Activated CD8-positive, alpha-beta memory T cell treated with anti-CD3 and anti-CD28 coated beads, Interleukin-2, amount 50 U/mL, for 24 hours (primary cell): ENCODE measurements around the gene STMND1.
"Not testable (repeated sequence)": the region's sequence is repeated elsewhere in the genome, so short reads cannot be mapped to it uniquely, and the experiment has no call there.

ENCODE experiments used
- DNase-seq: peaks from one replicate; pipeline ENCODE4 v3.0.0-alpha.2; 2020; ENCODE audit errors: extremely low read depth

STMND1 gene

DNA sequence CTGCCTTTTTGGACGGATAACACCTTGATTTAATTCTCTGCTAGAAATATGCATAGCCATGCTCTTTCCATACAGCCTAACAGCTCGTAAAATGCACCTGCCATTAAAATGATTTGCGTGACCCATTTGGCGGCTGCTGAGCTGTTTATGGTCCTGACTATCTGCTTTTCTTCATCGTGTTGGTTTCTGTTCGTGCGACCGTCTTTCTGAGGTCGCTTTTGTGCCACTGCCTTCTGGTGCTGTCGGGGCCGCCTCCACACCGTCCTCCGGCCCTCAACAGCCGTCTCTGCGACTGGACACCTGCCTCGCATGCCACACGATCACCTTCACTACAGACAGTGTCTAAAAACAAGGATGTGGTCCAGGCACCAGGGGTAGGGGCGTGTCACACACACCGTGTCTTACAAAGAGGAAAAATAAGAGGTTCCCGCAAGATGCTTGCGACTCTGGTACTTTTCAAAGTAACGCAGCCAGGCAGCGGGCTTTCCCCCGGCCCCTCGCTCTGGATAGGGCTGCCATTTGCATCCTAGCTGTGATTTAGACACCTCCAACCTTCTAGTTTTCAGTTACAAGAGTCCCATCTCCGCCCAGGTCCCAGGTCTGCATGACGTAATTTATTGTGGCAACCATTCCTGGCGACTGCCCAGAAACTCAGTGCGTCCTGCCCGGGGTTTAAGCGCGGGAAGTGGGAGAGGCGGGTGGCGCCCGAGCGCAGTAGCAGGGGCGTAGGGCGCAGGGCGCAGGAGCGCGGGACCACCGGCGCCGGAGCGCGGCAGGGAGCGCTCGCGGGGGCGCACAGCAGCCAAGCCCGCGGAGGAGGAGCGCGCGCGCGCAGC, at the start of gene STMND1:
TSS of gene STMND1 (plus strand) at position 629 of the 836 bp plus-strand sequence. CDS start 208 bp downstream, outside the sequence.
- no peak for DNase-seq

DNA sequence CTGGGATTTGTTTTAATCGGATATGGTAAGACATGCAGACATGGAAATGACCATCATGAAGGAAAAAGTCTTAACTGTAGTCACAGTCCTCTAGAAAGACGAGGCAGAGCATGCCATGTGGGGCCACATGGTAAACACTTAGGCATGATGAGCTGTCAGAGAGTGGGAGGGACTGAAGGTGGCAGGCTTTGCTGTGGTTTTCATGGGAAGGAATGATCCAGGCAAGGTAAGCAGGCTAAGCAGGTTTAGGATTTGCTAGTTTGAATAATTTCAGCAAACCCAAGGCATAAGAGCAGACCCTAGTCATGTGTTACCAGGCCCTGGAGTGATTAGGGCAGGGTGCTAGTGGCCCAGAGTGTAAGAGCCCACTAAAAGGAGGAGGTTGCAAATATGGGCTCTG, 47.2 kb upstream of the STMND1 start:
- no peak for DNase-seq

DNA sequence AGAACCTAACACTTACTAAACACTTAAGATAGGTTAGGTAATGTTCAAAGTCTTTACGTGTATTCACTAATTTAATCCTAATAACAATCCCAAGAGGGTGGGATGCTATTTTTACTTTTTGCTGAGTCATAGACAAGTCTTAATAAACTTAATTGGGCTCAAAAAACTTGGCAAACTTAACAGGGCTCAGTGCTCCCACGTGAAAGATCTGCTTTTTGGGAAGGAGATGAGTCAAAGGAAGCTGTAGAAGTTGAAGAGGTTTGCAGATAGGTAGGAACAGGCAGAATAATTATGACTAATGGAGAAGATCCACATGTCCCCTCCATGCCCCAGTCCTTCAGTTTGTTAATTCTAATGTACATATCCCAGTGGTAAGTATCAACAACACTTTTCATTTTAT, 44.5 kb upstream of the STMND1 start:
- DNase-seq = no peak

DNA sequence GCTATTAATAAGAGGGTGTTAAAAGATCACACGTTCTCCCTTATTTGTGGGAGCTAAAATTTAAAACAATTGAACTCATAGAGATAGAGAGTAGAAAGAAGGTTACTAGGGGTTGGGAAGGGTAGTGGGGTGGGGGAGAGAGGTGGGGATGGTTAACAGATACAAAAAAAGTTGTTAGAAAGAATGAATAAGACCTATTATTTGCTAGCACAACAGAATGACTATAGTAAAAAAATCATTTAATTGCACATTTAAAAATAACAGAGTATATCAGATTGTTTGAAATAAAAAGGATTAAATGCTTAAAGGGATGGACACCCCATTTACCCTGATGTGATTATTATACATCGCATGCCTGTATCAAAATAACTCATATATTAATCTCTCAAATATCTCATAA, 43.3 kb upstream of the STMND1 start:
- no peak for DNase-seq

DNA sequence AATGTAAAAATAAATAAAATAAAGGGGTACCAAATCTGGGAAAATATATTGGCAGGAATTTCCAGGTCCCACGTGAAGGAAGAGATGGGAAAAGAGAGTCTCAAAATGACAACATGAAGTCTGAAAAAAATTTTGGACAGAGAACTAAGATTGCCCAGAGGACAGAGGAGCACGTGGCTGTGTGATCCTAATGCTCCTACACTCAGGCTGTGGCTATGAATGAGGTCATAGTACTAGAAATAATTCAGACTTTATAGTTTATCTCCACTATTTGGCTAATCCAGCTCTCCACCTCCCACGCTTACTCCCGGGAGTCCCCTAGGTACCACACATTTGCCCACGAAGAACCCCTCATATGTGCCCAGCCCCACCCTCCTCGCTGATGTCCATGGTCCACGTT, 42.8 kb upstream of the STMND1 start:
- no peak for DNase-seq

DNA sequence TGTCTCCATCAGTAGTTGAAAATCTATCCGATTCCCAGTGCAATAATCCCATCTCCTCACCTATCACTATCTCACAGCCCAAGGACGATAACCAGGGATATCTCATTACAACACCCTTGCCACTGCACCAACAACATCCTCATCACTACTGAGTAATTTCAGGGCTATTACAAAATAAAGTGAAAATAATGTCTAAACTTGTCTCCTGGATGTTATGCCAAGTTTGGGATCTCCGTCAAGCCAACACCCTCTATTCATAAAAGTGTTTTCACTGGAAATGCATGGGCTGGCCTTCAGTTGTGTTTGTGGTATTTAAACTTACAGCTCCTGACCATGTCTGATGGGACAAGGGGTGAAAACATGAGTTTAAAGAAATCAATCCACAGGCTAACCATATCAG, 42.0 kb upstream of the STMND1 start:
- DNase-seq = no peak

DNA sequence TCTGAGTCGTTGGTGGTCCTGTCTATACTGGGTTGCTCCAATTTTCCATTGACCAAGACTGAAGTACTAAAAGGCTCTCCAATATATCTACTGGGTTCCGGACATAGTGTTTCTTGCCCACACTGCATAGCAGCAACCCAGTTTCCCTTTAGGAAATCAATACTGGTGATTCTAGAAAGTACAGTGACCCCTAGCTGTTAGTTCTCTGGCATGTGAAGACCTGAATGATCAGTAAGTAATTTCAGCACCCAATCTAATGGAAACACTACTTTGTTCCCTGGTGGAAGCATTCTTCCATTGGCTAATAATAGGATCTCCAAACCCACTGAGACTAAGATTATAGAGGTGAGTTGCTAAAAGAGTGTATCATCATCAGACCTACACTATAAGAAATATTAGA, 40.8 kb upstream of the STMND1 start:
- DNase-seq = no peak

DNA sequence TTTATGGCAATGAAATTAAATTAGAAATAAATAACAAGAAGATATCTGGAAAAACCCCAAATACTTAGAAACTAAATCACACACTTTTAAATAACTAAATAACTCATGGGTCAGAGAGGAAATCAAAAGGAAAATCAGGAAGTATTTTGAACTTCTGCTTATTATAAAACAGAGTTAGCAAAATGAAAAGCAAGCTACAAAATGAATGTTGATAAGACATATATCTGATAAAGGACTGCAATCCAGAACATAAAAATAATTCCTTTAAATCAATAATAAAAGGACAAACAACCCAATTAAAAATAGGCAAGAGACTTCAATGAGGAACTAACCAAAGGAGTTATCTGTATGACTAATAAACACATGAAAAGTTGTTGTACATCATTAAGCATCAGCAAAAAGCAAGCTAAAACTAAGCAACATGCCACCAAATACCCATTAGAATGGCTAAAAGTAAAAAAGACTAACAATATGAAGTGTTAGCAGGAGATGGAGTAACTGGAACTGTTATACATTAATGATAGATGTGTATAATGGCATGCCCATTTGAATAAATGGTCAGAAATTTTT, 38.9 kb upstream of the STMND1 start:
- DNase-seq = no peak

DNA sequence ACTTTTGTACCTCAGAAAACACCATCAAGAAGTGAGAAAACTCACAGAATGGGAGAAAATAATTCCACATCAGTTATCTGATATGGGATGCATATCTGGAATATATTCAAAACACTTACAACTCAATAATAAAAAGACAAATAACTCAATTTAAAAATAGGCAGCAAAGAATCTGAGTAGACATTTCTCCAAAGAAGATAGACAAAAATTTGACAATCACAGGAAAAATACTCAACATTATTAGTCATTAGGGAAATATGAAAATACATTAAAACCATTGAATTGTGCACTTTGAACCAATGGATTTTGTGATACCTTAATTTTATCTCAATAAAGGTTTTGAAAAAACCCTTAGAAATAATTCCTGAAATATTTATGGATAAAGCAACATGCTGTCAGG, 36.9 kb upstream of the STMND1 start:
- DNase-seq = no peak

DNA sequence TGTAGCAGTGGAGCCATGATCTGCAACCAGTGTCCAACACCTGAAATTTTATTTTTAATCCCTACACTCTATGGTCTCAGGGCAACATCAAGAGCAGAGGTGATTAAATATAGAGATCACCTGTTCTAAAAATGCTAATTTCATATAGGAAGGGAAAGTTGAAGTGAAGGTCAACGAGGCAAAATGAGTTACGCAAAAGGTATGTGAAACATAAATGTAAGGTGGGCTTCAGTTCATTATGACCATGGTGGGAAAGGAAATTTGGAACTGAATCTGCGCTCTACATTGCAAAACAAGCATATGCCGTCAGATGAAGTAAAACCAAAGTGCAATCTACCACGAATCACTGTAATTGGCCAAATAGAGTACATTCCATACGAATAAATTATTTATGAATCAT, 35.2 kb upstream of the STMND1 start:
- no peak for DNase-seq

DNA sequence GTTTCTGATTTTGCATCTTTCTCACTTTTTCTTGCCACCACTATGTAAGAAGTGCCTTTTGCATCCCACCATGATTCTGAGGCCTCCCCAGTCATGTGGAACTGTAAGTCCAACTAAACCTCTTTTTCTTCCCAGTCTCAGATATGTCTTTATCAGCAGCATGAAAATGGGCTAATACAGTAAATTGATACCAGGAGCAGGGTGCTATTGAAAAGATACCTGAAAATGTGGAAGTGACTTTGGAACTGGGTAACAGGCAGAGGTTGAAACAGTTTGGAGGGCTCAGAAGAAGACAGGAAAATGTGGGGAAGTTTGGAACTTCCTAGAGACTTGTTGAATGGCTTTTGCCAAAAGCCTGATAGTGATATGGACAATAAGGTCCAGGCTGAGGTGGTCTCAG, 32.9 kb upstream of the STMND1 start:
- DNase-seq = not testable (repeated sequence)

DNA sequence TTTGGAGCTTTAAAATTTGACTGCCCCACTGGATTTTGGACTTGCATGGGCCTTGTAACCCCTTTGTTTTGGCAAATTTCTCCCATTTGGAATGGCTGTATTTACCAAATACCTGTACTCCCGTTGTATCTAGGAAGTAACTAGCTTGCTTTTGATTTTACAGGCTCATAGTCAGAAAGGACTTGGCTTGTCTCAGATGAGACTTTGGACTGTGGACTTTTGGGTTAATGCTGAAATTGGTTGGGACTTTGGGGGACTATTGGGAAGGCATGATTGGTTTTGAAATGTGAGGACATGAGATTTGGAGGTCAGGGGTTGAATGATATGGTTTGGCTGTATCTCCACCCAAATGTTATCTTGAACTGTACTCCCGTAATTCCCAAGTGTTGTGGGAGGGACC, 31.4 kb upstream of the STMND1 start:
- not testable (repeated sequence) for DNase-seq

DNA sequence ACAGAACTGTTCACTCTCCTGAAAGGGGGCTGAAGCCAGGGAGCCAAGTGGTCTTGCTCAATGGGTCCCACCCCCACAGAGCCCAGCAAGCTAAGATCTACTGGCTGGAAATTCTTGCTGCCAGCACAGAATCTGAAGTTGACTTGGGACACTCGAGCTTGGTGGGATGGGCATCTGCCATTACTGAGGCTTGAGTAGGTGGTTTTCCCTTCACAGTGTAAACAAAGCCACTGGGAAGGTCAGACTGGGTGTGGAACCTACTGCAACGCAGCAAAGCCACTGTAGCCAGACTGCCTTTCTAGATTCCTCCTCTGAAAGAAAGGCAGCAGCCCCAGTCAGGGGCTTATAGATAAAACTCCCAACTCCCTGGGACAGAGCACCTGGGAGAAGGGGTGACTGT, 28.3 kb upstream of the STMND1 start:
- DNase-seq = not testable (repeated sequence)

DNA sequence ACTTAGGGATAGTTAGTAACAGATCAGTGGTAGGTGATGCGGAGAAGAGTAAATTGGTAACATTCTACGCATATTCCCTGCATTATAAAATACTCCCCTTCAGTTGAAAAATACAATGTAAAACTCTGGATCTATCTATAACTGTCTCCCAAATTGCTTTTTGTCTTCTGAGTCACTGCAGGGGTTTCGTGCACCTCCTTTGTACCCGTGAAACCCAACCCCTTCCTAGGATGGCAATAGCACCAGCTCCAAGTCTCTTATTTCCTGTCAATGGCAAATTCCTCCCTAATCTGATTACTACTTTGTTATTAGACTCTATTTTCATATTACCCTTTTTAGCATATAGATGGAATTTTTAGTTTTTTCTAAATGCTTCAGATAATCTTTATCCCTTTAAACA, 20.6 kb upstream of the STMND1 start:
- DNase-seq = no peak

DNA sequence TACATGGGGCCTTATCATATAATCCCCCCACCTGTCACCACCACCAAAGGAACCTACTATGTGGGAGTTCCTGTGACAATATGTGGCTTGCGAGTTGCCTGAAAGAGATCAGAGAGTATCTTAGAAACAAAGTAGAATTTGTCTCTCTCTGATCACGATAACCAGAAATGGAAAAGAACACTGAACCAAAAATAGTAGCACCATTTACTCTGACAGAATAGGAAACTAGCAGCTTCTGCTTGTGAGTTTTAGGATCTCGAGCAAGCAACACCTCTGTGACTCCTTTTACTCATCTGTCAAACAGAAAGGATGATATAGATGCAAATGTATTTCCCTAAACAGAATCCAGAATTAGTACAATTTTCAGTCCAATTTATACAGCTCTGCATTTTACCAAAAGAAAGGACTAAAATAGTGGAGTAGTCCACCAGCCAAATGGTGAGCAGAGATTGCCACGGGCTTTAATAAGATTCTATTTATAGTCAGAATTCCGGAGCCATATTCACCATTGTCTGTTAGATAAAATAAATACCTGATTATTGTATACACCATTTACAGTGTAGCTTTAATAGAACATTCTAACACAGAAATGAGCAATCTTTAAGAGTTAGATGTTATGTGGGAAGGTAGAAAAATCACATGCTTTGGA, 19.9 kb upstream of the STMND1 start:
- no peak for DNase-seq

DNA sequence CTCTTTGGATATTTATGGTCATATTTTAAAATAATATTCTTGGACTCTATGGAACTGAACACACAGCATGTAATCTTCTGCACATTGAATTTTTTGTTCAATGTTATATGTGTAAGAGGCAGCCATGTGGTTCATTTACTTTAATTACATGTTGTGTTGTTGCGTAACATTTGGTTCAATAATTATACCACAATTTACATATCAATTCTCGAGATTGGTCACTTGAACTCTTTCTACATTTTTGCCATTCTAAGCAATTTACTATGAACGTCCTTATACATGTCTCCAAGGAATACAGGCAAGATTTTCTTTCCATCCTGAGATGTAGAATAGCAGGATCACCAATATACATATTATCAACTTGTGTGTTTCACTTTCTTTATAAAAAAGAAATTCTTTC, 18.5 kb upstream of the STMND1 start:
- DNase-seq = no peak

DNA sequence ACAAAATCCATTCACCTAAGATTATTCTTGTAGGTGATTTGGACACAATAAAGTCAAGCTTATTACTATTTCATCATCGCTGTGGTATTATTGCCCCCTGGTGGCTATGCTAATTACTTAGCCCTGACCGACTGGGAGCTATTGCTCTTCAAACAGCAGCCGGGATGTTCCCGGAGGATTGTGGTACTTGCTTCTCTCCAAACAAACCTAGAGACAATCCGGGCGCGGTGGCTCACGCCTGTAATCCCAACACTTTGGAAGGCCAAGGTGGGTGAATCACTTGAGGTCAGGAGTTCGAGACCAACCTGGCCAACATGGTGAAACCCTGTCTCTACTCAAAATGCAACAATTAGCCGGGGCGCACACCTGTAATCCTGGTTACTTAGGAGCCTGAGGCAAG, 15.4 kb upstream of the STMND1 start:
- DNase-seq = no peak

DNA sequence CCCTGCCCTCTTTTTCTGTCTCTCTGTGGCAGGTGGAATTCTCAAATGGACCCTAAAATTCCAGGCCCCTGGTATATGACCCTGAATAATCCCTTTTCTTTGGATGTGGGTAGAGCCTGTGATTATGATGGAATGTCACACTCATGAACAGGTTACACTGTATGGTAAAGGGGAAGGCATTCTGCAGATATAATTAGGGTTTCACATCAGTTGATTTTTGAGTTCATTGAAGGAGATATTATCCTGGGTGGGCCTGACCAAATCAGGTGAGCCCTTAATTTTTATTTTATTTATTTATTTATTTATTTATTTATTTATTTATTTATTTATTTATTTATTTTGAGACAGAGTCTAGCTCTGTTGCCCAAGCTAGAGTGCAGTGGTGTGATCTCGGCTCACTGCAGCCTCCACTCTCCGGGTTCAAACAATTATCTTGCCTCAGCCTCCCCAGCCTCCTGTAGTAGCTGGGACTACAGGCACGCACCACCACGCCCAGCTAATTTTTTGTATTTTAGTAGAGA, 13.7 kb upstream of the STMND1 start:
- DNase-seq = no peak

DNA sequence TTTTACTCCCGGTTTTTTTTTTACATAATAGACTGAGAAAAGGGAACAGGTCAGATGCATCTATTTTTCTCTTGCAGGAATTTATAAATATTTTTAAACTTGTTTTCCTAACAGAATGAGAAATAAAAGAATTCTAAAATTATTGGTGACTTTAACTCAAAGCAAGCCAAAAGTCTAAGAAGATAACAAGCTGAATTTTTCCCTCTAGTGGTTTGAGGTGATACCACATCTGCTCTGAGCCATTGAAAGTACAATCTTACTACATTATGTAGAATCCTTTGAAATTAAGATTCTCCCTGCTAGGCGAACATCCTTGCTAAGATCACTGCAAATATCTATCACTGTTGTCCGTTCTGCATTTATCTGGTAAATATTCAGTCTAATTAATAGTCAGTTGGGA, 10.7 kb upstream of the STMND1 start:
- no peak for DNase-seq

DNA sequence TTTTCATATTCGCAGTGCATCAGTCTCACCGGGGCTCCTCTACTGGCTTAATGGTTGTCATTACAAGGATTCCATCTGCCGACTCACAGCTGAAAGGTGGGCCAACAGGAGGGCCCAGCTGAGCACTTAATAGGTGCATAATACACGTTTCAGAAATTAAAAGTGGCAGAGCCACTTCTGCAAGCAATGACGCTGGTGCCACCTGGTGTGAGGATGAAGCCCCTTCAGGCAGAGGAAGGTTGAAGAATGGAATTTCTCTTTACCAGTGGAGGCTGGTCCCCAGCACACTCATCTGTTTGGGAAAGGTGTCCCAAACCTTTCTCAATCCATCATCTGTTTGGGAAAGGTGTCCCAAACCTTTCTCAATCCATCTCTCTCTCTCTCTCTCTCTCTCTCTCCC, 8.2 kb upstream of the STMND1 start:
- DNase-seq = no peak

DNA sequence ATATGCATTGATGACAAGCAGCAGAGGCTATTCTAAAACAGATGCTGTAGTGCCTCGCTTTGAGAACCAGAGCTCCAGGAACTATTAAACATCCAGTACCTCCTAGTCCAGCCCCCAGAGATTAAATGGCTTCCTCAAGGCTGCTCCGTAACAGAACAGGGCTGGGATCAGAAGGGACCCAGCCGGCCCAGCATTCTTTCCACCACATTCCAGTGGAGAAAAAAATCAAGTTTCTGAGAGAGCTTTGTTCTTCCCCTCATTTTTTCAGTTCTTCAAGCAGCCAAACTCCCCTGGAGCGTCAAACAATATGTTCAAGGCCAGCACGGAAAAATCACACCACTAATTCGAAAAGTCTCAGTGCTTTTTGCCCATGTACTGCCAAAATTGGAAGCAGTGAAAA, 5.8 kb upstream of the STMND1 start:
- DNase-seq = no peak

DNA sequence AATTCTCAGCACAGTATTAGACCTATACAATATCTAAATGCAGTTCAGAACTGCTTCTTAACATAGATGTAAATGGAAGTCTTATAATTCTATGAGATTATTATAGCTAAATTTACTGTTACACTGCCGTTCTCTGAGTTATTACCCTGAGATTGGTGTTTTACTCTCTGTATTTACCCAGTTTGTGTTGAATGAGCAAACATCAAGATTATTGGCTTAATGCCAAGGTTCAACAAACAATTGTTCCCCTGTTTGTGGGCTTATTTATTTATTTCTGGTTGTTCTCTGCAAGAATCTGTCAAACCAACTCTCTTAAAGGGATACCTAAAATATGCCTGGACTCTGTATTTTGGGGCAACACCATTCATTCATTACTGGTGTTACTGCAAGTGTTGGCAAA, 5.2 kb upstream of the STMND1 start:
- no peak for DNase-seq

DNA sequence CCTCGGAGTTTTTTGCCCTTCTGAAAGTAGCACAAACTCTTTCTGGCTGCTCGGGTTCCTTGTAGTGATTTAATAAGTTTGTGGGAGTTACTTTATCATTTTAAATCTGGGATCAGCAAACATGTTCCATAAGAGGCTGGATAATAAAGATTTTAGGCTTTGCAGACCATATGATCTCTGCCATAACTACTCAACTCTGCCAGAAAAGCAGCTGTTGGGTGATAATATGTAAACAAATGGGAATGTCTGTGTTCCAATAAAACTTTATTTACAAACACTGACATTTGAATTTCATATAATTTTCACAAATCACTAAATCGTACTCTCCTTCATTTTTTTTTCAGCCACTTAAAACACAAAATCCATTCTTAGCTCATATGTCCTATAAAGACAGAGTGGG, 3.9 kb upstream of the STMND1 start:
- DNase-seq = no peak
